SHP77 treated with DMSO at 0.1 percent for 48 hours (cell line): ENCODE measurements around the gene SEC61B.

Source experiments
- DNase-seq: peaks from one replicate; lab custom pipeline; 2025; lab: John Stamatoyannopoulos, UW

Gene SEC61B

GRCh38 chr9:99221621-99222415, at the start of gene SEC61B, which contains the start of gene ALG2:
Gene SEC61B, plus strand, starts transcription at chr9:99222282. Its CDS starts 82 bp downstream, at chr9:99222364.
Gene ALG2, minus strand, starts transcription at chr9:99221942. Its CDS starts 48 bp downstream, at chr9:99221894.
- DNase-seq = peak; percentile 96

- no peak for DNase-seq
Measured at GRCh38 chr9:99173570-99174504, 48.2 kb upstream of the SEC61B start.

- DNase-seq = no peak
Measured at GRCh38 chr9:99176527-99177013, 45.5 kb upstream of the SEC61B start.

DNA sequence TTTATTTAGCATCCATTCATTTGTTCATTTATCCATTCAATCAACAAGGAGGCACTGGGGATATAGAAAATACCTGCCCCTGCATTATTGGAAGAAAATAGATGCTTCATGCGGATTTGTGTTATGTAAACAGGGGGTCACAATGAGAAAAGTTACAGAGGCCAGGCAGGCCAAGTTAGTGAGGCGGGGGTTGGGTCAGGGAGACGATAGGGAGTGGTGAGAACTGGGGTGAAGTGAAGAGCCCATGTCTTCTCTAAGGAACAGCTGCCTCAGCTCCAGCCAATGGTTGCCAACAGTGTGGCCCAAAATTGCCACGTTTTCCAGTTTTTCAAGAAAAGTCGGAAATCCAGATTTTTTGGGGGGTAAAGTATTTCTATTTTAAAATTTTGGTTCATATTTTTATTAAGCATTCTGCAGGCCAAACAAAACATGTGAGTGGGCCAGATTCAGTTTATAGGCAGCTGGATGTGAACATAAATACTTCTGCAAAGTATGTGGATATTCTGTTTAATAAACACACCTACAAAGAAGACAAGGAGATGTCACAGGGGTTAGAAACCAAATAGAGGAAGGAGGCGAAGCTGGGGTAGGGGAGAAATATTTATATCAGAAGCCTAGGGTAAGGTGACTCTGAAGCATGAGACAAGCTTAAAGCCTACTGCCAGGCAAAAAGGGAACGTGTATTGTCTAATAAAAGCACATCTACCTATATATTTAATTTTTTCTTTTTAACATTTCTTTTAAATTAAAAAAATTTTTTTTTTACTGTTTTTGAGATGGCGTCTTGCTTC, 44.3 kb upstream of the SEC61B start:
- no peak for DNase-seq

DNA sequence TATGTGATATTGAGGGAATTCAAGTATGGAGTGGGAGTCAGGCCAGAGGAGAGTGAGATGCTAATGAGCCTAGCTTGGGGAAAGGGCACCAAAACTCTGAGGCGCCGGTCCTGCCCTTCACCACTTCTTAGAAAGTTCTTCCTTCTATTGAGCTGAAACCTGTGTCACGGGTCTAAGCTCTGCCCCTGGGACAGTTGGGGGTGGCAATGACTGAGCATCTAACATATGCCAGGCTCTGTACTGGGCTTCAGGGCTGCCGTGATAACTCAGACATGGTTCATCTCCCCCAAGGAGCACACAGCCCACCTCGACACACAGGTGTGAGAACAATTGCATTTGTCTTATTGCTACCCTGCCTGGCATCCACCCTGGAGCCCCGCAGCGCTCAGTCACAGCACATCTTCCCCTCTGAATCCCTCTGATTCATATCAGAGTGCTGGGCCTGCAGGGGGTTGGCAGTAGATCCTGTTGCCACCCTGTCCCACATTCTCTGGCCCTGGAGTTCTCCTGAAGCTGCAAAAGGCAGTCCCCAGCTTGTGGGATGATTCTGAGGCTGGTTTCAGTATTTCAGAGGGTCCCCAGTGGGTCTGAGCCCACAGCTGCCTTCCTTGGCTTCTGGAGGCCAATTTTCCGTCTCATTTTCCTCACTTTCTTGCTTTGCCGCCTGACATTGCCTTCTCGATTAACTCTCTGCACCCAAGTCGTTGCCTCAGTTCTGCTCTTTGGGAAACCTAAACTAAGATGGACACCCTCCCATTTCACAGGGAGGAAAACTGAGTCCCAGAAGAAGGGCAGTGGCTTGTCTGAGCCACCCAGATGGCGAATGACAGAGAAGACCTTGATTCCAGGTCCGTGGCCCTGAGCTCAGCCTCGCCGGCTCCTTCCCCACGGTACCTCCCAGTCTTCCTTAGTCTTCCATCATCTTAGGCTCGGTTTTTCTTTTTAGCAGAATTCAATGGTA, 42.9 kb upstream of the SEC61B start:
- no peak for DNase-seq

GRCh38 chr9:99180199-99180598, 41.9 kb upstream of the SEC61B start:
- no peak for DNase-seq

- DNase-seq = no peak
Measured at GRCh38 chr9:99180662-99181061, 41.4 kb upstream of the SEC61B start.

DNA sequence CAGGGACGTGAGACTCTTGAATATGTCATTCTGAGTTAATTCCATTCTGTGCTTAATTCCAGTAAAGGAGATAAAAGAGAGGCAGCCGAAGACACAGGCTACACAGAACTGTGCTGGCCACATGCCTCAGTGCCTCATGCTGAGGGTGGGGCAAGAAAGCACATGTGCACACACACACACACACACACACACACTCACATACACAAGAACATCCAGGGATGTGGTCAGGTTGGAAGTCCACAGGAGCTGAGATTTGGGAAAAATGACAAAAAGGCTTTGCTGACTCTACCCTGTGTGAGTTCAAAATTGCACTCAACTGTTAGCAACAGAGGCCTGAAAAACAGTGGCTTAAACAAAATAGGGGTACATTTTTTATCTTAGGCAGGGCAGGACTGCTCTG, 40.9 kb upstream of the SEC61B start:
- no peak for DNase-seq

GRCh38 chr9:99181621-99182020, 40.5 kb upstream of the SEC61B start:
- DNase-seq = no peak

DNA sequence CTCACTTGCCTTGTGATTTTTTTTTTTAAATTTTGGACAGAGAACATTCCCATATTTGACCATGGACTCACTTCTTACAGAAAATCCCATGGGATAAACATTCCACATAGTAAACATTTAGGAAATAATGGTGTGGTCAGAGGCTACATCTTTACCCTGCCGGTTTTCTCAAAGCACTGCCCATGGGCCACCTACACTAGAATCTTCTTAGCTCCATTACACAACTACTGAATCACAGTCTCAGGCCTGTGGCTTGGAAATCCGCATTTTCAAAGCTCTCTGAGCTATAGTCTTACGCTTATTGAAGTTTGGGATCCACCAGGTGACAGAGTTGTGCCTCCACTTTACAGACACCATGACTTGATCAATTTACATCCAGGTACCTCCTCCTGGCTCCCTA, 39.7 kb upstream of the SEC61B start:
- DNase-seq = no peak

GRCh38 chr9:99183616-99184015, 38.5 kb upstream of the SEC61B start:
- no peak for DNase-seq

GRCh38 chr9:99184110-99184474, 38.0 kb upstream of the SEC61B start:
- DNase-seq = no peak

DNA sequence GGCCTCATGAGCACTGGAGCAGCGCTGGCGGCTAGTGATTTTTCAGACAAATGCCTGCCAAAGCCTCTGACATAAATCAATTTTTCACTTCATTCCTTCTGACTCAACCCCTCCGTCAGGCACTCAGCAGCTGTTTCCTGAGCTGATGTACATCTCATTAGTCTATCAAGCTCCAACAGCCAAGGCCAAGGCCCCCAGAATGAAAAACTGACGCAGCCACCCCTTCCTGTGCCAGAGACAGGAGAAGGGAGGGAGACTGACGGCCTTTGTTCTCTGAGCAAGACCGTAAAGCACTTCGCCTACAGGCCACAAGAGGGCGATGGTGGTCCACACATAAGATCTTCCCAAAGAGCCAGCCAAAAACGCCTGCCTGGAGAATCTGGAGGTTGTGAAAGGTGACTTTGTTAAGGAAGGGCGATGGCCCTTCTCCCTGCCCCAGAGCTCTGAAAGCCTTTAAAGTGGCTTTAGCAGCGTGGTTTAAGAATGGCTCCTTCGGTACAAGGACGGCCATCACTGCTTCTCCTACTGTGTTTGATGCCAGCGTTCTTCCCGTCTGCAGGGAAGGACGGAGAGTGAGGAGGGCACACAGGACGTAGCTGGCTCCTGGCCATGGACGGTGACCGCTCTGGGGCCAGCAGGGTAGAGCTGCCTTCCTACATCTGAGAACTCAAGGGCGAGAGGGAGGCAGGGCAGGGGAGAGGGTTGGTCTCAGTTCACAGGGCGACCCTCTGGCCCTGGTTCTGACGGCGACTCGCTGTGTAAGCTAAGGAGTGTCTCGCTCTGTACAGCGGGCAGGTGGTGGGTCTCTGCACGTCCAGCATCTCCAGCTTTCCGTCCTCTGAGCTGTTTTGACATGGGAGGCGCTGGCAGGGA, 37.4 kb upstream of the SEC61B start:
- peak; percentile 85 for DNase-seq

DNA sequence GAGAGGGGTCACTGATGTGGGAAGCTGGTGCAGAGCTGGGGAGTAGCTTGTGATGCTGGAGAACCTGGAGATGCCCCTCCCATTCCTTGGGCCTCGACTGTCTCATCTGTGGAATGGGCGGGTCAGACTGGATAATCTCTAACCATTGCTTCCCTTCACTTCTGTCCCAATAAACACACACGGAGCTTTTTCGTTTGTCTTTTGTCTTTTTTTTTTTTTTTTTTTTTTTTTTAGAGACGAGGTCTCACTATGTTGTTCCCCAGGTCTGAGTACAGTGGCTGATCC, 36.8 kb upstream of the SEC61B start:
- no peak for DNase-seq

DNA sequence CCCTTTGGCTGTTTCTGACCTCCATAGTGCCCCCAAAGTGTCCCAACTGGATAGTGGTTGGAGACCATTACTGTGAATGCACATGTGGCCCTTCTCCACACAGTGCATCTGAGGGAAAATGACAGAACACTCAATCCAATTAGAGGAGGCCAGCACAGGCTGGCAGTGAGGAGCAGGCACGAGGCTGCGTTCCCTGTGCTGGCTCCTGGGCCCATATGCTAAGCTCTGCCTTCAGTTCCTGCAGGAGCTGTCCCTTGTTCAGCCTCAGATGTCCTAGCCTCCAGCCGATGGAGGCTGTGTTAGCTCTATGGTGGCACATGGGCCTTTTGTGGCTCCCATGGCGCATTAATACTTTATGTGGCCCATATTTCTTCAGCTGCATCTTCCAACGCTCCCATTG, 36.1 kb upstream of the SEC61B start:
- DNase-seq = no peak

DNA sequence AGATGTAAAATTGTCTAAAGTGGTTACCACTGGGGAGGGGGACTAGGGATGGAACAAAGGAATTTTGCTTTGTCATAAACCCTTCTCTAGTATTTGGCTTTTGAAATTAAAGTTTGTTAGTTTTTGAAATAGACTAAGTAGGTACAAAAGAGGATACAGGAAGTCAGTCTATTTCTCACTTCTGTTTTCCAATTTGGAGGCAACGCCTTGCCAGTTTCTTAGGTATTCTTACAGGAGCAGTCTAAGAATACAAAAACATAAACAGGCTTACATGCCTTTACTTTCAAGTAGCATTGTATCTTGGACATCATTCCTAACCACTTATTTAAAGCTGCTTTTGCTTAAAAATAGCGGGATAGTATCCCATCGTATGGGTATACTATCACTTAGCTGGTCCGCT, 34.8 kb upstream of the SEC61B start:
- no peak for DNase-seq

- DNase-seq = no peak
Measured at GRCh38 chr9:99189186-99189585, 32.9 kb upstream of the SEC61B start.

DNA sequence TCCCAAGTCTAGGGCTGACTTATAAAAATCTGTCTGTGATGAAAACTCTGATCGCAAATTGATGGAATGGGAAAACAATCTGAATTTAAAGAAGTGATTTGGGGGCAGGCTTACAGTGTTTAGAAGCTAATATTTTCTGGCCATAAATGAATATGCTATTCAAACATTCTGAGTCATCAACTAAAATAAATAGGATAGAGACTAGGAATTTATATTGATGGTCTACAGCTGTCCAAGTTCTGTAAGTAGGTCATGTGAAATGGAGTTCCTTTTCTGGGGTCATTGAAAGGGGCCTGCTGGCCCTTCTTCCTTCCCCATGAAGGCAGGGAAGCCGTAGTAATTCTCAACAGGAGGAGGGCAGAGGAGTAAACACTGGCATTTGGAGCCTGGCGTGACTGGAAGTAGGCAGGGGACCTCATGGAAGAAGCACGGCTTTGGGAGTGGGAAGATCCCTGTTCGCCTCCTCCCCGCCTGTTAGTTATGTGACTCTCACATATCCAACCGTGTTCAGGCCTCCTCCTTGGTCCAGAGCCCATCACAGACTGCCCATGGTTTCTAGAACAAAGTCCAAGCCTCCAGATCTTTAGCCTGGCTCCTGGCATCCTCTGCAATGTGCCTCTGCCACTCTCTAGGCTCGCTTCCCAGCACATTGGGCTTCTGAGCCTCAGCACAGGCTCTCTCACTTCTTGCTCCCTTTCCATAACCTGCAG, 32.0 kb upstream of the SEC61B start:
- no peak for DNase-seq

DNA sequence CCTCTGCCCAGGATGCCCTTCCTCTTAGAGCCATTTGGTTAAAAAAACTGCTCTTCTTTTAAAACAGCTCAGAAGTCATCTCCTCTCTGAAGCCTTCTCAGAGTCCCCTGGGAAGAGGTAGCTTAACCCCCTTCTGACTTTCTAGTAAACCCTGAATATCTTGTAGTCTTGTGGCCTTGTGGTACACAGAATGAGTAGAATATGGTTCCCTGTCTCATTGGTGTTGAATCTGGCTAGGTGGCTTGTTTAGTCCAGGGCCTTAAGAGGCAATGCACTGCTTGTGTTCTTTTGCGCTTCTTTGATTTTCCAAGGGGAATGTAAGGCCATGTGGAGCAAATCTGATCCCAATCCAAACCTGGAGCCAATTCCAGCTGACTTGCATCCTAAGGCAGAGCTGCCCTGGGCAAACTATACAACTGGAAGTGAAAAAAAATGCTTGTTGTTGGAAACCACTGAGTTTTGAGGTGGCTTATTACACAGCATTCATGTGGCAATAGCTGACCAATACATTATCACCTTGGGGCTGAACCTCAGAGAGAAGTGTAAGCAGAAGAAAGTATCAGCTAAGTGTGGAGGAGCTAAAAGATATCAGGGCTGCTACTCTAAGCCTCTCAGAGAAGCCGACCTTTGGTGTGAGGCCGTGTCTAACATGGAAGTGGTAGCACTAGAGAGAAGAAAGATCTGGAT, 31.3 kb upstream of the SEC61B start:
- no peak for DNase-seq
